Endothelial cell of umbilical vein (primary cell): ENCODE data around the gene RNF217. TPM values are rescaled to one million over a fixed set of nuclear protein-coding genes. Genes with fewer than 3 reads are reported as not detected.

Experiments
- BruUV-seq: library from RNA; stranded (reverse); fragments of 400-500 nt; replicated peaks from 2 replicates; lab custom pipeline; 2021; lab: Mats Ljungman, UMichigan
- CTCF ChIA-PET: fragments of 300-600, 350-600 bp; sonication (Branson Sonifier 250); formaldehyde crosslinking; loops from one replicate; lab custom pipeline; 2021; ENCODE audit warnings: antibody characterized with exemption, inconsistent platforms; lab: Charles Lee
- POLR2A ChIA-PET: fragments of 300-600, 350-600 bp; sonication (Branson Sonifier 250); formaldehyde crosslinking; loops from one replicate; lab custom pipeline; 2021; ENCODE audit warnings: antibody characterized with exemption, inconsistent platforms; lab: Charles Lee
- DNase-seq: peaks from one replicate; pipeline ENCODE4 v3.0.0-alpha.2; 2011; ENCODE audit warnings: low read depth, low spot score
- FAIRE-seq: peaks from 2 replicates; lab custom pipeline; 2011; peaks lifted over from hg19 to GRCh38; lab: Jason Lieb, UNC
- H2AFZ ChIP-seq: 2 replicates; pipeline ENCODE4 v1.6.0; 2012; ENCODE audit warnings: low read depth, low read length, control low read depth, inconsistent platforms
- H3K27ac ChIP-seq: 2 replicates; pipeline ENCODE4 v1.5.1; 2011; ENCODE audit warnings: low read depth, mild to moderate bottlenecking, control low read depth, low read length, moderate library complexity; ENCODE audit not compliant: insufficient read depth
- H3K27me3 ChIP-seq, 2 experiments: 2 replicates each; pipeline versions ENCODE4 v1.6.0 to v1.6.1; 2011; ENCODE audit warnings: low read length in 2 of 2, mixed read lengths in 1 of 2; ENCODE audit not compliant: control insufficient read depth in 2 of 2, insufficient read depth in 2 of 2
- H3K36me3 ChIP-seq, 2 experiments: 2 replicates in 1 of 2; 3 replicates in 1 of 2; pipeline ENCODE4 v1.5.1; 2011; ENCODE audit warnings: low read length in 2 of 2, mild to moderate bottlenecking in 1 of 2, moderate library complexity in 1 of 2; ENCODE audit not compliant: control insufficient read depth in 2 of 2, insufficient read depth in 2 of 2; ENCODE audit errors: extremely low read depth in 1 of 2
- H3K4me1 ChIP-seq: 3 replicates; pipeline ENCODE4 v1.5.1; 2011; ENCODE audit warnings: mild to moderate bottlenecking, low read length; ENCODE audit not compliant: control insufficient read depth, insufficient read depth; ENCODE audit errors: extremely low read depth
- H3K4me2 ChIP-seq: 2 replicates; pipeline ENCODE4 v1.6.1; 2011; ENCODE audit warnings: low read length, control low read depth, mixed read lengths; ENCODE audit not compliant: insufficient read depth
- H3K4me3 ChIP-seq, 3 experiments: fragments of 200-600 bp in 1 of 3; sonication (generic), shearing (Covaris generic) in 1 of 3; replicated peaks in 1 of 3; 2 replicates each; pipeline ENCODE4 v1.5.1; 2011 to 2016; ENCODE audit warnings: control low read depth in 3 of 3, low read length in 3 of 3, mild to moderate bottlenecking in 2 of 3, inconsistent platforms in 1 of 3, low read depth in 1 of 3, moderate library complexity in 1 of 3; ENCODE audit not compliant: insufficient read depth in 1 of 3
- H3K79me2 ChIP-seq: 2 replicates; pipeline ENCODE4 v1.6.0; 2012; ENCODE audit warnings: low read length, inconsistent platforms; ENCODE audit not compliant: control insufficient read depth, insufficient read depth
- H3K9ac ChIP-seq: replicated peaks from 2 replicates; pipeline ENCODE3; 2011; ENCODE audit warnings: low read length, control low read depth; ENCODE audit not compliant: insufficient read depth; ENCODE audit errors: extremely low read depth
- H3K9me1 ChIP-seq: replicated peaks from 3 replicates; pipeline ENCODE4 v1.6.0; 2011; ENCODE audit warnings: mild to moderate bottlenecking, low read length; ENCODE audit not compliant: control insufficient read depth, insufficient read depth; ENCODE audit errors: extremely low read depth
- H3K9me3 ChIP-seq: replicated peaks from 2 replicates; pipeline ENCODE4 v1.5.1; 2012; ENCODE audit warnings: low read length, inconsistent platforms; ENCODE audit not compliant: control insufficient read depth, insufficient read depth
- H4K20me1 ChIP-seq: replicated peaks from 2 replicates; pipeline ENCODE3; 2011; ENCODE audit warnings: mild to moderate bottlenecking, low read length; ENCODE audit not compliant: control insufficient read depth, insufficient read depth; ENCODE audit errors: extremely low read depth
- CTCF ChIP-seq, 2 donors: IDR thresholded peaks; 1 replicate in 1 of 2; 2 replicates in 1 of 2; pipeline ENCODE4 v1.5.1; 2011; ENCODE audit warnings: low read length in 2 of 2, mild to moderate bottlenecking in 2 of 2, moderate library complexity in 2 of 2, control low read depth in 1 of 2, inconsistent platforms in 1 of 2, low read depth in 1 of 2; ENCODE audit not compliant: insufficient read depth in 1 of 2; ENCODE audit errors: extremely low read depth in 1 of 2
- EZH2 ChIP-seq: IDR thresholded peaks from 2 replicates; pipeline ENCODE4 v1.6.1; 2012; ENCODE audit warnings: borderline replicate concordance, low read depth, mild to moderate bottlenecking, moderate library complexity, low read length, inconsistent platforms; ENCODE audit not compliant: severe bottlenecking
- FOS ChIP-seq: IDR thresholded peaks from 2 replicates; pipeline ENCODE4 v1.6.1; 2011; ENCODE audit warnings: mild to moderate bottlenecking, low read length, moderate library complexity, borderline replicate concordance; ENCODE audit not compliant: insufficient read depth
- GATA2 ChIP-seq: IDR thresholded peaks from 2 replicates; pipeline ENCODE4 v1.7.0; 2011; ENCODE audit warnings: low read depth, mild to moderate bottlenecking, moderate library complexity, mixed read lengths, low read length; ENCODE audit not compliant: insufficient read length, insufficient read depth
- JUN ChIP-seq: IDR thresholded peaks from 2 replicates; pipeline ENCODE4 v1.6.1; 2011; ENCODE audit warnings: borderline replicate concordance, low read depth; ENCODE audit not compliant: insufficient read length, insufficient read depth
- MAX ChIP-seq: IDR thresholded peaks from 2 replicates; pipeline ENCODE4 v1.6.1; 2011; ENCODE audit not compliant: insufficient read depth, insufficient read length
- MYC ChIP-seq: IDR thresholded peaks from one replicate; pipeline ENCODE4 v1.6.1; 2011; ENCODE audit warnings: mild to moderate bottlenecking, low read depth, low read length
- POLR2A ChIP-seq: IDR thresholded peaks from 2 replicates; pipeline ENCODE4 v1.6.1; 2012; ENCODE audit warnings: low read depth, mild to moderate bottlenecking, control low read depth, low read length
- POLR2AphosphoS5 ChIP-seq: IDR thresholded peaks from 2 replicates; pipeline ENCODE4 v1.6.1; 2012; ENCODE audit warnings: low read depth, mild to moderate bottlenecking, control low read depth, low read length, moderate library complexity; ENCODE audit not compliant: insufficient read depth
- dilution Hi-C: fragments of 300-500 bp; cut with MboI; formaldehyde crosslinking; loops from one replicate; pipeline ENCODE4 v1.15.0; 2019; ENCODE audit warnings: low sequenced_read_pairs; ENCODE audit not compliant: extremely low pct_ligation_motif_present
- intact Hi-C: fragments of 100-400 bp; cut with micrococcal nuclease; formaldehyde crosslinking; loops from one replicate; pipeline ENCODE4 v1.10.0; 2022
- polyA plus RNA-seq, 4 experiments: library from polyadenylated mRNA; depleted of rRNA in 3 of 4; stranded (reverse) in 3 of 4; unstranded in 1 of 4; fragments of >200 nt; gene quantifications; 2 replicates each; pipeline versions ENCODE4 v1.2.1 to v1.2.3, GENCODE V29; 2011 to 2012; ENCODE audit warnings: missing spikeins in 1 of 4
- total RNA-seq: library from RNA; stranded (reverse); gene quantifications from 2 replicates; pipeline ENCODE4 v1.2.3, GENCODE V29; 2021

Gene RNF217
- total and polyA plus RNA-seq, 2 donors (not counting 3 experiments of a cell fraction or from before 2014, with no cell fraction given): 8.8 to 32.5 TPM

- POLR2A ChIA-PET: no interaction called here
- no peak for FAIRE-seq
These were observed 29.6 kb downstream of the RNF217 start for GRCh38 chr6:124991764-124992295.

DNA sequence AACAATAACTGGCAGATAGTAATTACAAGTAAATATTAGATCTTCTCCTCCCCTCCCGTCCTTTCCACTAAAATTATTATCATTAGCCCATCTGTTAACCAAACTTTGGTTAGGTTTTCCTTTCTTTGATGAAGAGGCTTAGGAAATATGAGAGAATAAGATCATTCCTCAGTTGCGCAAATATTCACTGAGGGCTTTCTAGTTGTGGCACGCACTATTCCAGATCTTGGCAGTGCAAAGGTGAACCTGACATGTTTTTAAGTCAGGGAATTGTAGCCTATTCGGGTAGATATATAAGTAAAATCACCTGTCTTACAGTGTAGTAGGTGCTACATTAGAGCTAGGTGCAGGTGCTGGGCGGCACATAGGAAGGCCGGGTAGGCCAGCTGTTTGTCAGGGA, 31.1 kb downstream of the RNF217 start:
- Histone ChIP-seq H3K9me3 (no peaks in the 10 kb centered on the region), H3K4me1 (peaks cover 12% of the 10 kb centered on the region), H3K27ac (no peak overlapping the region), H2AFZ (no peak overlapping the region), H3K9ac (no peak overlapping the region), H4K20me1 (no peaks in the 10 kb centered on the region), H3K9me1 (no peaks in the 10 kb centered on the region), H3K79me2 (peaks cover 13% of the 10 kb centered on the region), H3K4me2 (no peak overlapping the region), H3K27me3 (no peaks in the 10 kb centered on the region), H3K4me3 (no peak overlapping the region), H3K36me3 (peaks cover 0 to 2% of the 10 kb centered on the region in 2 experiments)
- FAIRE-seq (no peak), DNase-seq (no peak)
- BruUV-seq: no TSS peak
- POLR2A ChIA-PET: no interaction called here
- dilution Hi-C loops: no loop called here
- CTCF ChIA-PET: interaction anchor here (0.8 kb wide), 1 partner anchor 120 kb away, joined by 4 read pairs; no protein-coding TSS in a partner anchor
- no peak for TF ChIP-seq EZH2
- TF ChIP-seq POLR2A: no peak
- no peak for TF ChIP-seq MAX
- no peak for TF ChIP-seq CTCF (IDR thresholded peaks at IDR 0.05; ENCODE audit: extremely low read depth in 1 of 2, insufficient read depth in 1 of 2, low read depth in 1 of 2, low read length in 2 of 2)
- TF ChIP-seq MYC: no peak
- no peak for TF ChIP-seq JUN
- TF ChIP-seq GATA2: no peak
- TF ChIP-seq POLR2AphosphoS5: no peak
- intact Hi-C loops: no loop called here

More at GRCh38 chr6:124991764-124992295, 29.6 kb downstream of the RNF217 start:
- no peaks in the 10 kb centered on the region for H3K27me3 ChIP-seq
- no peak for DNase-seq
- BruUV-seq: no TSS peak
- dilution Hi-C loops (no loop called here), intact Hi-C loops (no loop called here)
- no peak overlapping the region for H2AFZ ChIP-seq
- TF ChIP-seq JUN (no peak), FOS (no peak), POLR2A (no peak), MAX (no peak), EZH2 (no peak), MYC (no peak)
- no peak overlapping the region for H3K27ac ChIP-seq
- CTCF ChIA-PET: interaction anchor here (1.0 to 1.4 kb wide), 3 partner anchors 10 to 122 kb away, joined by 3 to 4 read pairs (median 3); no protein-coding TSS in a partner anchor
- no peak overlapping the region for H3K4me2 ChIP-seq
- no peak overlapping the region for H3K9ac ChIP-seq
- H3K9me3 ChIP-seq: no peaks in the 10 kb centered on the region
- peaks cover 12% of the 10 kb centered on the region for H3K4me1 ChIP-seq
- no peaks in the 10 kb centered on the region for H4K20me1 ChIP-seq
- no peaks in the 10 kb centered on the region for H3K36me3 ChIP-seq
- peaks cover 23% of the 10 kb centered on the region for H3K79me2 ChIP-seq
- H3K4me3 ChIP-seq: no peak overlapping the region
- no peaks in the 10 kb centered on the region for H3K9me1 ChIP-seq
